HG03521 (cell line): ENCODE measurements around the gene GSX1.
"Not testable (repeated sequence)": the region's sequence is repeated elsewhere in the genome, so short reads cannot be mapped to it uniquely, and the experiment has no call there.

Source experiments
- ATAC-seq: cut with Tn5 transposase; IDR thresholded peaks from one replicate; pipeline ENCODE4 v1.9.1; 2021; ENCODE audit warnings: mild to moderate bottlenecking, moderate library complexity; ENCODE audit not compliant: unreplicated experiment

GSX1 gene

DNA sequence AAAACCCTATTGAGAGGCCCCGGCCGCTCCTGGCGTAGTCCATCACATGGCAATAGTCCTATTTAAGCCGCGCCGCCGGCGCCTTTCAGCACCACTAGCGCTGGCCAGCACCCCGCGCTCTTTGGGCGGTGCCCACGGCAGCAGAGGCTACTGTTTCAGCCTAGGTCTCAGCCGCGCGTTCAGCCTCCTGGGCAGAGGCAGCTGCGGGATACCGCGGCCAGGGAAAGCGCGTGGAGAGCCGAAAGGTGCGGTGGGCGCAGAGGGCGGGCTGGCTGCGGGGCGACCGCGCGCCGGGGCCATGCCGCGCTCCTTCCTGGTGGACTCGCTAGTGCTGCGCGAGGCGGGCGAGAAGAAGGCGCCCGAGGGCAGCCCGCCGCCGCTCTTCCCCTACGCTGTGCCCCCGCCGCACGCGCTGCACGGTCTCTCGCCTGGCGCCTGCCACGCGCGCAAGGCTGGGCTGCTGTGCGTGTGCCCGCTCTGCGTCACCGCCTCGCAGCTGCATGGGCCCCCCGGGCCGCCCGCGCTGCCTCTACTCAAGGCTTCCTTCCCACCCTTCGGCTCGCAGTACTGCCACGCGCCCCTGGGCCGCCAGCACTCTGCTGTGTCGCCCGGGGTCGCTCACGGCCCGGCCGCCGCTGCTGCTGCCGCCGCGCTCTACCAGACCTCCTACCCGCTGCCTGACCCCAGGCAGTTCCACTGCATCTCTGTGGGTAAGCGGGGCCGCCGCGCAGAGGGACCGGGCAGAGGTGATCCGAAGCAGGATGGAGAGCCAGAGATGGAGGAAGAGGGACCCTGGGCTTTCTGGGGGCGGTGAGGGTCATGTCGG is at the start of gene GSX1:
GSX1 (plus strand) TSS at position 91 of the 826 bp plus-strand sequence; CDS start at position 299, 208 bp downstream.
- no peak for ATAC-seq

DNA sequence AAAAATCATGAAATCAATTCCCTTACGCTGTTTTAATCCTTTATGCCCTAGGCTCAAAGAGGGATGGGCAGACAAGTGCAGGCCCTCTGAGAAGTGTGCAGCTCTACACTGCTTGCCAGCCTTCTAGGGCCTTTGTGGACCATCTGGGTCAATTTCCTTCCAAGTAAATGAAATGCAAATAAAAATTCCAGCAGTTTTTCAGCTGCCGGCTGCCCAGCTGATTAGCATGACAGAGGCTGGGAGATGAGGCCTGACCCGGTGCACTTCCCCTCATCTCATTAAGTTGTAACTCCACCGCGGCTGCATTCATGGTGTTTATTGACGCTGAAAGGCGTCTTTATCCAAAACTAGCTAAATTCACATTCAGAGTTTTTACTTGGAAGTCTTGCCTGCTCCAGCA is 47.5 kb upstream of the GSX1 start:
- no peak for ATAC-seq

DNA sequence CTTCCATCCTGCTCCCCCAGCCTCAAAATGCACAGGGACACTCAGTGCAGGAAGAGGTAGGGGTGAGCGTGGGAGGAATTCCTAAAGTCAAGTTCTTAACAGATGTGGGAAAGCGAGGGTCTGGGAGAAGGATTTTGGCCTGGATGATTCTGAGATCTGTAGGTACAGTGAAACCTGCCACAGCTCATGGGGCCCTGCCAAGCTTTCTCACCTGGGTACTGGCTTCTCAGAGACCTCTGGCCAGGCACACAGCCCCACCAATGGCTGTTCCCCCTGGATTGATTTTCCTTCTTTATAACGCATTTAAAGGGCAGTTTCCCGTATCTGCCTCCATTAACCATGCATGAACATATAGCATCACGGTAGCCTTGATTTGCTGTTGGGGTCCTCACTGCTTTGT is 47.0 kb upstream of the GSX1 start:
- ATAC-seq = no peak

DNA sequence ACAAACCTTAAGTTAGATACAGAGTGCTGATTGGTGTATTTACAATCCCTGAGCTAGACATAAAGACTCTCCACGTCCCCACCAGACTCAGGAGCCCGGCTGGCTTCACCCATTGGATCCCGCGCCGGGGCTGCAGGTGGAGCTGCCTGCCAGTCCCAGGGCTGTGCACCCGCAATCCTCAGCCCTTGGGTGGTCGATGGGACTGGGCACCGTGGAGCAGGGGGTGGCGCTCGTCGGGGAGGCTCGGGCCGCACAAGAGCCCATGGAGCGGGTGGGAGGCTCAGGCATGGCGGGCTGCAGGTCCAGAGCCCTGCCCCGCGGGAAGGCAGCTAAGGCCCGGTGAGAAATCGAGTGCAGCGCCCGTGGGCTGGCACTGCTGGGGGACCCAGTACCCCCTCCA is 44.1 kb upstream of the GSX1 start:
- not testable (repeated sequence) for ATAC-seq

DNA sequence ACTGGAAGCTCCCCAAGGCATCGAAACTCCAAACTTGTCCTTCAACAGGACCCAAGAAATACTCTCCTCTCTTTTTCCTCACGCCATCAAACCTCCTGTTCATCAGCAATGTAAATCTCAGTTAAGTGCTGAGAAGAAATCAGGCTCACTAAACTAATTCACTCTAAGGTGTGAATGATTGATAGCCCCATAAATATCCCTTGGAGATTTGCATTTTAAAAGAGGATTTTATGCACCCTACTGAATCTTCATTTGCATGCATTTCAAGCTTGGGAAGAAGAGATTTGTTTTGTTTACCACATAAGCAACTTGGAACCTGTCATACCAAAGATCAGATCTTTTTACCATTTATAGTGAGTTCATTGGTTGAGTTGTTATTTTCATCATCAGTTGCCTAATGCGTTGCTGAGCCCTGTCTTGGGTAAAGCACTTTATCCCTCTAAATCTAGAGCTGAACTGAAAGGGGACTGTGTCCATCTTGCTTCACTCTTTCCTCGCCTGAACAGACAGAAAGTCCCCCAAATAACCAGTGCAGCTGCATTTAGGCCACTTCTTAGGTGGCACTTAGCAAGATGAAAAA is 40.2 kb upstream of the GSX1 start:
- ATAC-seq = no peak

DNA sequence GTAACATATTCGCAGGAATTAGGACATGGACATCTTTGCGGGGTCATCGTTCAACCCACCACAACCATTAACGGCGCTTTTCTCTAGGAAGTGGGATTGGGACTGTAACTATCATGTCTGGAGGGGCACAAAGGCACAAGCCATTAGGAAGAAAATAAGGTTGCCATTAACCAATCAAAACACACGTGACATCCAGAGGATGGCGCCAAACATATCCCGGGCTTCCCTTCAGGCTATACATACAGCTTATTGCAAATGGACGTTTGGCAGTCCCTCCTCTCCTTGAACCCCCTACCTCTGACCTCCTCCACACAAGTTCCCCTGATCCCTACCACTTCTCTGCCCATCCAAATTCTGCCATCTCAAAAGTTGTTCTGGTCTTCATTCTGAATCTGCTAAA is 26.6 kb upstream of the GSX1 start:
- no peak for ATAC-seq

DNA sequence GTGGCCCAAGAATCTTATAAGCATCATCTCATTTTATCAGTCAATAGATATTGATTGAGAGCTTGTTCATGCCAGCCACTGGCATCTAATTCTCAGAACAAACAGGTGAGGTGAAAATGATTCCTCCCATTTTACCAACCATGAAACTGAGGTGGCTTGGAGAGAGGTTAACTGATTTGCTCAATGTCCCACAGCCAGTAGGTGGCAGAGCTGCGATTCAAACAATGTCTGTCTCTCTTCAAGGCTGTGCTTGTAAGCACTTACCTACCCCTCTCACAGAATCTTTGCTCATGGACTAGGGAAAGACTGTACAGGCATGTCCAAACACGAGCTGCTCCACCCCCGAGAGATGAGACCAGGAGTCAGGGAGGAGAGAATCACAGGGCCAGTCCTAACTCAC is 21.5 kb upstream of the GSX1 start:
- no peak for ATAC-seq

DNA sequence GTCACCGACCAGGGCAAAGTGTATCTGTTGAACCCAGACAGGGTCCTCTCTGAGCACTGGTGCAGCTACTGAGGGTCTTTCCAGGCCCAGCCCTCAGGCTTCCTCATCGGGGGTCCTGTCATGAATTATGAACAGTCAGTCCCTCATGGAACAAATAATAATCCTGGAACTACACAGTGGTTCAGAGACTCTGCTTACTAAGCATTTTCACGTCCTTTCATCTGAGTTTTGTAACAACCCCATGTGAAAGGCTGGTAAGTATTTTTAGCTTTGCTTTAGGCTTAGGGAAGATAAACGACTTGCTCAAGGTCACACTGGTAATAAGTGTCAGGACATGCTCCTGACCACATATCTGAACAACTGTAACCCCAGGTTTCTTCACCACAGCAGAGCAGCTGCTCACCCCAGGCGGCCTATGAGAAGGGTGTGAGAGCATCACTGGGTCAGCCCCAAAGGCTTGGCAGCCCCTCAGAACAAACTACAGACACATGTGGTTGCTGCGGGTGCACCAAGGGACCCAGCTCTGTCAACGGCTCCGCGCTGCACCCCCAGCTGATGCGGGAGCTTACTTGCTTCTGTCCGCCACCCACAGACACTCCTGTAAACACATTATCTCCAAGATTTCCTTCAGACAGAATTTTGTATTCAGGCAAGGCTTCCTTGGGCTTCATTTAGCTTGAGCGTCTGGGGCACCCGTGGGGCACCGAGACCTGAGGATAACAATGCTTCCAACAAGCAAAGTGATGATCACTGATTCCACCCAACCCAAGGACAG is 19.4 kb upstream of the GSX1 start:
- no peak for ATAC-seq

DNA sequence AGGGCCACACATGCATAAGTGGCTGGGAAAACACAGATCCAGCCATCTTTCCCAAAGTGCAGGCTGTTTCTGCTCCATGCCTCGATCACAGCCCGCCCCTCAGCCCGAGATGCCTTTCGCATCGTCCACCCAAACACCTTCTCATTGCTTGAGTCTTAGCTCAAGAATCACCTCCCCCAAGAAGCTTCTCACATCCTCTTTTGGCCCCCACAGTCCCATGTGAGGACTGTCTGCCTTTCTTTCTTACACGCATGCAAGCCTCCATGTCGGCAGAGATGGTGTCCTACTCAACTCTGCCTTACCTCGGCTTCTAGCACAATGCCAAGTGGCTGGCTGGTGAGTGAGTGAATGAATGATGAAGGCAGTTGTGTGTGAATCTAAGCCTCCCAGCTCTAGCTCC is 18.1 kb upstream of the GSX1 start:
- ATAC-seq = no peak

DNA sequence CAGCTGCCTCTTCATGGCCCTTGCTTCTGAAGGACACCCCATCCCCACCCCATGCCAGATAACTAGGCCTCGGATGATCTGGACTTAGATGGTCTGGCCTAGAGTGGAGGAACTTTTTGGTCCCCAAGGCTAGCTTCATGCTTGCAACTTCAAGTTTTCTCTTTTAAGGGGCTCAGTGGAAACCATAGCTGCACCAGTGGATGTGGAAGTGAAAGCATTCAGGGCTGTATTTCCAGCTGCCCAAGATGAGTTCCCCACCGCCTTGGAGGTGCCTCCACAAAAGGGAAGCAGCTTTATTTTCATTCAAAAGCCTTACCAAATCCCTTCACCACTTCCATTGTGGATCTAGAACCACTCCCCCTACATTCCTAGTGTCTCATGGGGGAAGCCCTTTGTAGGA is 17.6 kb upstream of the GSX1 start:
- ATAC-seq = no peak

DNA sequence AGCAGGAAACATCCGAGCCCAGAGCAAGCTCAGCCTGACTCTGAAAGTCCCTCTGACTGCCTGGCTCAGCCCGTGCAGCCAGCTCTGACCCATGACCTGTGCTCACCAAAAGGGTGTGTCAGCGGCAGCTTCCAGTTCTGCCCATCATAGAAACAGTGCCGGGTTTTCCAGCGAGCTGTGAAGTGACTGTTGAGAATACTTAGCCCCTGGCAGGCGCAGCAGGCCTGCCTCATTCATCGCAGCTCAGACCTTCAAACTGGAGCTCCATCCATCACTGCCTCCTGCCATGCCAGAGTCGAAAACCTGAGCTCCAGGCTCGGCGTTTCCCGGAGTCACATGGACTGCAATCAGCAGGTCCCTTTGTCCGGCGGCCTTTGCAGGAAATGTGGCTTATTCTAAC is 16.3 kb upstream of the GSX1 start:
- no peak for ATAC-seq

DNA sequence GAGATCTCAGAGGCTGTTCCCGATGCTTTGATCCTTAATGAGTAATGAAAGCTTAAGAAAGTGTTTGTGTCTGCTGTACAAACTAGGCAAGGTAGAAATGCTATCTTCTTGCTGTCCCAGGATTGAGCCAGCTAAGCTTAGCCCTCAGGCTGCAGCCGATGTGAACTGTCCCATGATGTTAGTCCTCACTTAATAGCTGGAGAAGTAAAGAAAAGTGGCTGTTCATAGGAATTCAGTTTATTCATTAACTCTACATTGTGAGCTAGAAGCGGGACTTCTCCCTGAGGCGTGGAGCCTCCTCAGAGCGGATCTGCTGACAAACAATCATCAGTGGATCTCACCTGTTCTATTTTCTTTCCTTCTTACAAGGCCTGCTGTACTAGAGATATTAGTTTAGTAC is 10.1 kb upstream of the GSX1 start:
- ATAC-seq = no peak

DNA sequence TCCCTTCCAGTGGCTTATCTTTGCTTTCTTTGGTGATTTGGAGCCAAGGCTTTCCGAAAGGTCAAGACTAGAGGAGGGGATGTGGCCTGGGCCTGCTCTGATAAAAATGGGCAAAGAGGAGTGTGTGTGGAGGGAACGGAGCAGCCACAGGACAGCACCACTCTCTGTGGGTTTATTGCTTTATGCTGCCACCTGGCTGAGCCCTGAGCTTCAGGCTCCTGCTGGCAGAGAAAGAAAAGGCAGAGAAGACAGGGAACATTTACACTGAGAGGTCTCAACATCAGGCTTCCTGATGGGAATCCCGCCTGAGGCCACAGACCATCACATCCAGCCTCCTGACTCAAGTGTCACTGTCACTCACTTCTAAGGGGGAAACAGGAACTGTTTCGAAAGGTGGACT is 9.2 kb upstream of the GSX1 start:
- ATAC-seq = no peak

DNA sequence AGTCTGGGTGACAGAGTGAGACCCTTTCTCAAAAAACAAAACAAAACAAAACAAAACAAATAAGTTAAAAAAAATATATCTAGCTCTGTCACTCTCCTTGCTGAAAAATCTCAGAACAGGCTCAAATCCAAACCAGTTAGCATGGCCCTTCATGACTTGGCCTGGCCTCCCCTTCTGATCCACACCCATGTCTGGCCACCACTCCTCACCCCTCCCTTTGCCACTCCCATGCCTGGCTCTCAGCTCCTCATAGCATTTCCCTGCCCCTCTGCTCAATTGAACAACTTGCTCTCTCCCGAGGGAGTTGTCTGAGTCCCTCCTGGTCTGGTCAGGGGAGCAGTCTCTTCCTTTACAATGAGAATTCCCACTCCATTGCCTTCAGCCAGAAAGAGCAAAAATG is 4.0 kb upstream of the GSX1 start:
- no peak for ATAC-seq

DNA sequence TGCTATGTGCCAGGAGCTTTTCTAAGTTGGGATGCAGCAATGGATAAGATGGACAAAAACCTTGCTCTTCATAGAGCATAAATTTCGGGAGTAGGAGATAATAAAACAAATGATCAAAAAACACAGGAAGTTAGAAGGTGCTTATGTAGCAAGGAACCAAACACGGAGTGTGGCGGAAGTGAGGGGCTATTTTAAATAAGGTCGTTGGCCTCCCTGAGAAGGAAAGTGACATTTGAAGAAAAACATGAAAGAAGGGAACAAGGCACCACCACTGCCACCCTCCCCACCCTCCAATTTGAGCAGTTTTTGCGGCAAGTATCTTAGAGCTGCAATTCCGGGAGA is 3.2 kb upstream of the GSX1 start:
- ATAC-seq = no peak

DNA sequence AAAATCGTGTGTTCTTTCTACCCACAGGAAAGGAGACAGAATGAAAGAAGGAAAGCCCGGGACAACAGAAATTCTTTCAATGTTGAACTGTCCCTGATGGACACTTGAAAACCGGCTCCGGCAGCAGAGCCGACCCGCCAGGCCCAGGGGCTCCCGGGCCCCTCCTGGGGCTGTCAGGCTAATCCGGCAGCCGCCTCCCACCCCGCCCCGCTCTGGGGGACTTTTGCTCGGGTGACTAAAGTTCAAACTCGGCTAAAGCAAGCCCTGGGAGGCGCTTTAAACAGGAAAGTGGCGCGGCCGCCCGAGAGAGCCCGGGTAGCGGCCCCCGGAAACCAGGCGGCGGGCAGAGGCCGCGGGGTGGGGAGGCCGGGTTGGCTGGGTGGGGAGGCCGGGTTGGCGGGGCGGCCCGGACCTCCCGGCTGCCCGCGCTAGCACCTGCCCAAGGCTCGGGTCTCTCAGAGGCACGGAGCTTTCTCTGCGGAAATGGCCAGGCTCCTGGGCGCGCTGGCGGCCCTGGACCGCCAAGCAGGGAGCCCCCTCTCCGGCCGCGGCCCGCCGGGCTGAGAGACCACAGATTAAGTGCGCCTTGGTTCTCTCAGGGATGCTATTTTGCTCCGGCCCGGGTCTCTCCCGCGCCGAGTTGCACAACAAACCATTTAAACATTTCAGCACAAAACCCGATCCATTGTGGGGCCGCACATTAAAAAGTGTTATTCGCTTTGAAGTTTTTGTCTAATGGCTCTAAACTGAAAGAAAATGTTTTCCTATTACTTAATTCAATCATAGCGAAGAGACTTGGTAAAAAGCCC is 2.6 kb upstream of the GSX1 start:
- ATAC-seq = no peak

DNA sequence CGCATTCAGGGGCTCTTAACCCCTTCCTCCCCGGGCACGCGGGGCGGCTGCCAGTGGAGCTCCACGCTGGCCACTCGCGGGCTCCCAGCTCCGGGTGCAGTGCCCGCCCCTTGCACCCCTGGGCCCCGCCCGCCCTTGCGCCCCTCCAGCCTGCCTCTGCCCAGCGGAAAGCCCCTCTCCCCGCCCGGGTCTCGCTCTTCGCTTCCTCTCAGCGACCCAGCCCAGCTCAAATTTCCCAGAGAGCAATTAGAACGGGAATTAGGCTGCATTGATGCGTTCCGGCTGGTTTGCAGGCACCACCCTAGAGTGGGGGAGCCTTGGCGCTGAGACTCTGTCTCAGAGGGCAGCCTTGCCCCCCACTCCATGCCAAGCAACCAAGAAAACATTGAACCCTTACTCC is 1.8 kb upstream of the GSX1 start:
- no peak for ATAC-seq

DNA sequence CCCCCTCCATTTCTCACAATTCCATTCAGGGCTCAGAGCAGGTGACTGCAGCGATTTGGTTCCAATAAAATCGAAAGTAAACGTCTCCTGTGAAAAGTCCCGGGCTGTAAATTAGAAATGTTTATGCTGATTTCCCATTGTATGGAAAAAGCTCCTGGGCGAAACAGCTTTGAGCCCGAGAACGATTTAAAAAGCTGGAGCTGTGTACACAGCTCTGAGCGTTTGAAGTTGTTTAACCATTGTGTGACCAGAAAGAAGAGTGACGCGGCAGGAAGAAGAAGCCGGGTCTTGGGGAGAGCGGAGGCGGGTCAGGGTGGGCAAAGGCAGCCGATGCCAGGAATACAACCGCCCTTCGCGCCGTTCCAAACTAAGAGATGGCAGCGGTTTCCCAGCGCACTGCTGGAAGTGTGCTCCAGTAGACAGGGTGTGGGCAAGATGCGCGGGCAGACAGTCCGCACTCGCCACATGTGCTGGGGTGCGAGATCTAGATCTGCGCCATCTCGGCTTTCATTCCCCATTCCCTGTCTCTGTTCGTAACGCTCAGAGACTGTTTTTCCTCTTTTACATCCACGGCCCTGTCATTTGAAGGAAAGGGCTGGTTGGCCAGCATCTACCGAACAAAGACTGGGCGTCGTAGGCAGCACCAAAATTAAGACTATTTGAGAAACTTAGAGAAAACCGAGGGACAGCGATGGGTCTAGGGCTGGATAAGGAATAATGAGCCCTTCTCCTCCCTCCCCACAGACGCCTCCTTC is 960 bp upstream of the GSX1 start:
- no peak for ATAC-seq

DNA sequence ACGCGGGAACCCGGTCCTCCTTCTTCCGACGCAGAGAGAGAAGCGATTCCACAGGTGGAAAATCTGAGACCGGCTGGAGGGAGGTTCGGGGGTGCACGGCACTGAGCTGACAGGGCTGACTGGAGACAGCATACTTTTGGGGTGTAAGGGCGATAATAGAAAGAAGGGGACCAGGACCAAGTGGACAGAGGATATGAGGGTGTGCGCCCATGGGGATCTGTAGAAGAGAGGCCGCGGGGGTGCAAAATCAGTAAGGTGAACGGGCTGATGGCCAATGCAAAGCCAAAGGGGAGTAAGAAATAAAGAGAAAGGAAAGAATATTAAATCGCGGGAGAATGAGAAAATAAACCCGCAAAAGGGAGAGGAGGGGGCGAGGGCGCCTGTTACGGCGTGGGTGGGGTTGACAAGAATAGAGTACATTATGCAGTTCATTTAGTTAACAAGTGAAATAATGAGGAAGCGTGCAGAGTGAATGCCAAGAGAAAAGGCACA is 336 bp upstream of the GSX1 start:
- no peak for ATAC-seq
